Measurements from ENCODE around the gene ARSH.
"Not testable (repeated sequence)": the region's sequence is repeated elsewhere in the genome, so short reads cannot be mapped to it uniquely, and the experiment has no call there.

ARSH gene, protein sequence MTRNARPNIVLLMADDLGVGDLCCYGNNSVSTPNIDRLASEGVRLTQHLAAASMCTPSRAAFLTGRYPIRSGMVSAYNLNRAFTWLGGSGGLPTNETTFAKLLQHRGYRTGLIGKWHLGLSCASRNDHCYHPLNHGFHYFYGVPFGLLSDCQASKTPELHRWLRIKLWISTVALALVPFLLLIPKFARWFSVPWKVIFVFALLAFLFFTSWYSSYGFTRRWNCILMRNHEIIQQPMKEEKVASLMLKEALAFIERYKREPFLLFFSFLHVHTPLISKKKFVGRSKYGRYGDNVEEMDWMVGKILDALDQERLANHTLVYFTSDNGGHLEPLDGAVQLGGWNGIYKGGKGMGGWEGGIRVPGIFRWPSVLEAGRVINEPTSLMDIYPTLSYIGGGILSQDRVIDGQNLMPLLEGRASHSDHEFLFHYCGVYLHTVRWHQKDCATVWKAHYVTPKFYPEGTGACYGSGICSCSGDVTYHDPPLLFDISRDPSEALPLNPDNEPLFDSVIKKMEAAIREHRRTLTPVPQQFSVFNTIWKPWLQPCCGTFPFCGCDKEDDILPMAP

GRCh38 chrX:3006495-3006894, at the start of gene ARSH:
TSS of gene ARSH (plus strand) at chrX:3006546. CDS start at chrX:3006613, 67 bp downstream.
- no peak for DNase-seq (ENCODE audit: extremely low read depth in 1 of 2, low read depth in 1 of 2)

- DNase-seq (ENCODE audit: extremely low read depth in 1 of 2, low read depth in 1 of 2), result no peak
Measured at GRCh38 chrX:2958199-2958598, 48.1 kb upstream of the ARSH start.

- no peak for DNase-seq (ENCODE audit: extremely low read depth in 1 of 2, low read depth in 1 of 2)
Measured at GRCh38 chrX:2960861-2961515, 45.4 kb upstream of the ARSH start.

- no peak for DNase-seq (ENCODE audit: extremely low read depth in 1 of 2, low read depth in 1 of 2)
Measured at GRCh38 chrX:2962381-2962780, 44.0 kb upstream of the ARSH start.

DNA sequence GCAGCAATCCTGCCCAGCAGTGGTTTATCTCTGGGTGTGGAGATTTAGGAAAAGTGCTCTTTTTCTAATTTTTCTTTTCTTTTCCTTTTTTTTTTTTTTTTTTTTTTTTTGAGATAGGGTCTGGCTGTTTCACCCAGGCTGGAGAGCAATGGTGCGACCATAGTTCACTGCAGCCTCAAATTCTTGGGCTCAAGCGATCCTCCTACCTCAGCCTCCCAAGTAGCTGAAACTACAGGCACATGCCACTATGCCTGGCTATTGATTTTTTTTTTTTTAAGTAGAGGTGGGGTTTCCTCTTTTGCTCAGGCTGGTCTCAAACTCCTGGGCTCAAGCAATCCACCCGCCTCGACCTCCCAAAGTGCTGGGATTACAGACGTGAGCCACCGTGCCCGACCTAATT, 42.9 kb upstream of the ARSH start:
- not testable (repeated sequence) for DNase-seq (ENCODE audit: extremely low read depth in 1 of 2, low read depth in 1 of 2)

GRCh38 chrX:2963992-2964794, 42.2 kb upstream of the ARSH start:
- DNase-seq (ENCODE audit: extremely low read depth in 1 of 2, low read depth in 1 of 2), result not testable (repeated sequence)

GRCh38 chrX:2965965-2966364, 40.4 kb upstream of the ARSH start:
- no peak for DNase-seq (ENCODE audit: extremely low read depth in 1 of 2, low read depth in 1 of 2)

GRCh38 chrX:2967012-2967411, 39.3 kb upstream of the ARSH start:
- no peak for DNase-seq (ENCODE audit: extremely low read depth in 1 of 2, low read depth in 1 of 2)

DNA sequence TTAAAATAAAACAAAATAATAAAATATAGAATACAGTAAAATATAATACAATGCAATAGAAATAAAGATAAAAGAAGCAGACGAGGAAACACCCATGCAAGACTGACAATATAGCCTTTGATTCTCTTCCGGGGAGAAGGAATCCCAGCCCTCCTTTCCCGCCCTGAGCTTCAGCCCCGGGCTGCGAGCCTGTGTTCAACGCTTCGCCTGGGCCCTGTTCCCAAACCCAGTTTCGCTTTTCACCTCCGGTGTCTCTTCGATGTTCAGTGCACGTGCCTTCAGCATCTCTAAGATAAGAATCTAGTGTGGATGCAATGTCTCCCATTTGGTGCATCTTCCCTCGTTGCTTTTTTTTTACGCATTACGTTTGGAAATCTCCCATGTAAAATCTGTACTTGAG, 38.8 kb upstream of the ARSH start:
- no peak for DNase-seq (ENCODE audit: extremely low read depth in 1 of 2, low read depth in 1 of 2)

DNA sequence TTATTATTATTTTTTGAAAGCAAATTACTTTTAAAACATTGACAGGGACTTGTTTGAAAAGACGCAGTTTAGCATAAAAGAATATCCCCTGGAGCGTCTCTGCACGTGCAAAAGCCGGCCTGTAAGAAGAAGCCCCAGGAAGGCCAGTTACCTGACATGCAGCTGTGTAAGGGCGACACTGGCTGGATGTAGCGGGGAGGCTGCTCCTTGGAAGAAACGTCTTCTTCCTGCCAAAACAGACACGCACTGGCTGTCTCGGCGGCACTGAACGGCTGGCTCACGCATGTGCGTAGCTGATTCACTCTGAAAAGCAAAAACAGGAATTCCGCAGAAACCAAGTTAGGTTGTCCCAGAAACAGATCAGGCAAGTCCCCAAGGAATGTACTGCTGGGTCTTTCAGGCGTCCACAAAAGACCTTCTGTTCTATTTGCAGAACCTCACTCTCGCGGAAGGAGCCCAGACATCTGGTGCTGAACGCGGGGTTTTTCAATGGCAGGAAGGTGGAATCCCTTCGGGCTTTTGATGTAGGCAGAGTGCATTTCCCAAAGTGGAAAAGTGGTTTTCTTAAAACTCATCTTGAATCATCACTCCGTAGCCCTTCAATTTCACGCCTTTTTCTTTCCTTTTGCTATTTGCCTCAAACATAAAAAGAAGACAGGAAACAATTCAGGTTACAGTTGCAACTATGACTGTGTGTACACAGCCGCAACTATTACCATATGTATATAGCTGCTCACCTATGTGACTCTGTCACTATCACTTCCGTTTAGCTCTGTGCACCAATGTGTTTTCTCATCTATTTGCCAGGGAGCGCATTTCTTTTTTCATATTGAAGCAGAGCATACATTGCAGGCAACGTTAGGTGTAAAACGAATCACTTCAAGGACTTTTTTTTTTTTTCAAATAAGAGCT, 38.1 kb upstream of the ARSH start:
- no peak for DNase-seq (ENCODE audit: extremely low read depth in 1 of 2, low read depth in 1 of 2)

GRCh38 chrX:2969021-2969420, 37.3 kb upstream of the ARSH start:
- no peak for DNase-seq (ENCODE audit: extremely low read depth in 1 of 2, low read depth in 1 of 2)

DNA sequence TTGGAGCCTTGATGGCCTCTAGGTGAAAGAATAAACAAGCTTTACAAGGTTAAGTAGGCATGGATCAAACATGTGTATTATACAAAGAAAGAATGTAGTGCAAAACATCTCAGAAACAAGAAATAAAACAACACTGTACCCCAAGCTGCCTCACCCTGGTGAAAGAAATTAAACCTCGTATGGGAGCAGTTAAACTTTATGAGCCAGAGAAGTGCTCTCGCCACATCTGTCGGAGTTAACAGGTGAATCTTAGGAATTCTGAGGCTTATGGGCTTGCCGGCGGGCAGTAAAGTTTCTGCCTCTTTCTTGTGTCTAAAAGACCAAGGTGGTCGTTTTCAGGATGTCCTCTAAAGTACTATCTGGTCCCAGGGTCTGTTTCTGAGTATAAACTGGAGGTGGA, 34.0 kb upstream of the ARSH start:
- no peak for DNase-seq (ENCODE audit: extremely low read depth in 1 of 2, low read depth in 1 of 2)

GRCh38 chrX:2974961-2975360, 31.4 kb upstream of the ARSH start:
- DNase-seq (ENCODE audit: extremely low read depth in 1 of 2, low read depth in 1 of 2), result no peak

DNA sequence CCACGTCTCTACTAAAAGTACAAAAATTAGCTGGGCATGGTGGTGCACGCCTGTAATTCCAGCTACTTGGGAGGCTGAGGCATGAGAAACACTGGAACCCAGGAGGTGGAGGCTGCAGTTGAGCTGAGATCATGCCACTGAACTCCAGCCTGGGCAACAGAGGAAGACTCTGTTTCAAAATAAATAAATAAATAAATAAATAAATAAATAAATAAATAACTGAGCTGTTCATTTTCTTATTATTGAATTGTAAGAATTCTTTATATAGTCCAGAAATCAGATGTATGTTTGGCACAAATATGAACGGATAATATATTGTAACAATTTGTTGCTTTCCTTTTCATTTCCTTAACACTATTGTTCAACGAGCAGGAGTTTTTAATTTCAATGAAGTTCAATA, 27.7 kb upstream of the ARSH start:
- not testable (repeated sequence) for DNase-seq (ENCODE audit: extremely low read depth in 1 of 2, low read depth in 1 of 2)

DNA sequence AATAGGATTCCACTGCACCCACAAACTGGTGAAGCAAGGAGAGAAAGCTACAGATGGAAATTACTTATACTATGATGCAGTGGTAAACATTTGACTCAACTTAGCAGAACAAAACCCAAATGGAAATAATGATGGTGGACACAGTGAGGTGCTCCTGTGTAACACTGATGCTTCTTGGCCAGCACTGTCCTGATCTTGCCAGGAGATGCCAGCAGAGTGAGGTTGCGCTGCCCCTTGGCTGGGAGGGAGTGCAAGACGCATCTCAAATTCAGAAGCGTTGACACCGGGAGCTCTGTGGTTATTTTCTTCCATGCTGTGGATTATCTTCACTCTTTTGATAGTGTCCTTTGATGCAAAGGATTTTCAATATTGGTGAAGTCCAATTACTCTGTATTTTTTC, 22.0 kb upstream of the ARSH start:
- DNase-seq (ENCODE audit: extremely low read depth in 1 of 2, low read depth in 1 of 2), result no peak

GRCh38 chrX:2989565-2989964, 16.8 kb upstream of the ARSH start:
- no peak for DNase-seq (ENCODE audit: extremely low read depth in 1 of 2, low read depth in 1 of 2)

DNA sequence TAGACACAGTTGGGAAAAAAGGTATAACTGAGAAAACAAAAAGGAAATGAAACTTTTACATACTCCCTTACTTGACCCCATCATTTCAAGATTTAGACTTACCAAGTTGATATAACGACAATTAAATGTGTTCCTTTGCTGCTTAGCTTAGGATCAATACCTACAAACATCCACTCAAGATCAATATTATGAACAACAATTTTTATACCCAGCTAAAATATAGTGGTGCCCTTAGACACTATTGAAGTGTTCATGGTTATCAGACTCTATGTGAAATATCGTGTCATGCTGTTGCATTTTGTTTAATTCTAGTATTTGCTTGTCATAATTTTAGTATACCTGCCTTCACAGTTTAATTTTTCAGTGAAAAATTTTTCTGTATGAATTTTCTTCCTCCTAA, 4.2 kb downstream of the ARSH start:
- no peak for DNase-seq (ENCODE audit: extremely low read depth in 1 of 2, low read depth in 1 of 2)

DNA sequence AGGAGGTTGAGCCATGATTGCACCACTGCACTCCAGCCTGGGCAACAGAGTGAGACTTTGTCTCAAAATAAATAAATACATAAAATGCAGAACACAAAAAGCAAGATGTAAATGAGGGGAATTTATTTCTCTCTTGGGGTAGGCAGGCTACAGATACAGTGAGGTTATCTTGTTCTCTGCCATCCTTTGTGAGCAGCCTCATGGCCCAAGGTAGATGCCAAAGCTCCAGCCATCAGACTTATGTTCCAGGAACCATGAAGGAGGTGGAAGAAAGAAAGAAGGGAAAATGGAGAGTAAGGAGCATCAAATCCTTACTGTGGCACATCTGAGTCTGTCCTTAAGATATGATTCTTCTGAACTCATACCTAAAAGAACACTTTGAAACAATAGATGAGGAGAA, 11.1 kb downstream of the ARSH start:
- no peak for DNase-seq (ENCODE audit: extremely low read depth in 1 of 2, low read depth in 1 of 2)

DNA sequence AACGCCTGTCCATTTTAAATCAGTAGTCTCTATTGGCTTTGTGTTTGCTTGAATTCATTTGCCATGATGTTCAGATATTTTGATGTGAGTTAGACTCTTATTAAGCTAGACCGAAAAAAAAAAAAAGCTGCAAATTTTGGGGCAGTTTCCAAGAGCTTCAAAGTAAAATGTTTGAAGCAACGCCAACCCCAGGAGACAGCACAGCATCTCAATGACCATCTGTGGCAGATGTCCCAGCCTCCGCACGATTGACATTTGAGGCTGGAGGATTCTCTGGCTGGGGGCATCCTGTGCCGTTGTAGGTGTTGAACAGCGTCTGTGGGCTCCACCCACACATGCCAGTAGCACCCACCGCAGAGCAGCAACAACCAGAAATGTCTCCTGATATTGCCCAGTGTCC, 17.8 kb downstream of the ARSH start:
- DNase-seq (ENCODE audit: extremely low read depth in 1 of 2, low read depth in 1 of 2), result no peak

DNA sequence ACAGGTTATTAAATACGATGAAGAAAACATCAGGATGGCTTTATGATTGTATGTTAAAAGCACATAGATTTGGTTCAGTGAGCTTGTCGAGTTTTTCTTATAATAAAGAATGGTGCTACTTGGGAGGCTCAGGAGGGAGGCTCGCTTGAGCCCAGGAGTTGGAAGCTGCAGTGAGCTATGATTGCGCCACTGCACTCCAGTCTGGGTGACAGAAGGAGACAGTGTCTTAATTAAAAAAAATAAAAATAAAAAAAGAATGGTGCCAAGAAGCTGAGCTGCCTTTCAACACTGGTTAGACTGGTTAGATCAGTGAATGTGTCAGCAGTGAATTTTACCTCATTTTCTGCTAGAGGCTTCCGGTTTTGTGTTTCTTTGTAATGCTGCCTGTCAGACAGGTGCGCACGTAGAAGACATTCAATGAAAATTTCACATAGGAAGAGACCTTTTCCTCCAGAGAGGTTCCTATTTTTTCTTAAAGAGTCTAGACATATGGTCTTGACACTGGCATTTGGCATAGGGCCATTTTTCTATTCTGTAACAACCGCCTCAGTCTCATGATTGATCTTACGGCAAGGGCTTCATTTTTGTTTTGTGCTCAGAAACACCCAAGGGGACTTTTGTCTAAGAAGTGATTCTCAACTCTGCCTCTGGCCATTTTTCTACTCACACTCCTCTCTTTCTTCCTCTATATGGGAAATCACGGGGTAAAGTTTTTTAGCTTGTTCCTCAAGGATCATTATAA, 19.9 kb downstream of the ARSH start:
- DNase-seq (ENCODE audit: extremely low read depth in 1 of 2, low read depth in 1 of 2), result no peak
